Skeletal muscle satellite cell (primary cell): Measurements from ENCODE around the gene GRIK2.

ENCODE experiments used
- H3K27me3 ChIP-seq: 2 replicates; pipeline ENCODE4 v1.7.0; 2013; ENCODE audit warnings: low read length; ENCODE audit not compliant: control insufficient read depth, insufficient read depth
- H3K36me3 ChIP-seq: 2 replicates; pipeline ENCODE4 v1.7.0; 2013; ENCODE audit warnings: mild to moderate bottlenecking, control low read depth, low read length; ENCODE audit not compliant: insufficient read depth
- H3K4me1 ChIP-seq: 2 replicates; pipeline ENCODE4 v1.7.0; 2013; ENCODE audit warnings: low read length; ENCODE audit not compliant: control insufficient read depth, insufficient read depth
- H3K4me2 ChIP-seq: 2 replicates; pipeline ENCODE4 v1.7.0; 2013; ENCODE audit warnings: mild to moderate bottlenecking, low read length
- H3K4me3 ChIP-seq: 2 replicates; pipeline ENCODE4 v1.7.0; 2013; ENCODE audit warnings: low read length
- H3K9ac ChIP-seq: 2 replicates; pipeline ENCODE4 v1.7.0; 2013; ENCODE audit warnings: mild to moderate bottlenecking, low read depth, low read length, moderate library complexity
- H3K9me3 ChIP-seq: replicated peaks from 2 replicates; pipeline ENCODE4 v1.7.0; 2013; ENCODE audit warnings: mild to moderate bottlenecking, control low read depth, low read length

The GRIK2 gene

GRCh38 chr6:101513181-101513580 is 119.7 kb downstream of the GRIK2 start:
- H3K36me3 ChIP-seq = no peaks in the 10 kb centered on the region
- H3K4me3 ChIP-seq = no peak overlapping the region
- H3K27me3 ChIP-seq = no peaks in the 10 kb centered on the region
- no peak overlapping the region for H3K4me2 ChIP-seq
- no peak overlapping the region for H3K9ac ChIP-seq
- no peaks in the 10 kb centered on the region for H3K4me1 ChIP-seq
- no peaks in the 10 kb centered on the region for H3K9me3 ChIP-seq

GRCh38 chr6:101516578-101516977 is 123.1 kb downstream of the GRIK2 start:
- Histone ChIP-seq H3K9me3 (no peaks in the 10 kb centered on the region), H3K36me3 (no peaks in the 10 kb centered on the region), H3K27me3 (no peaks in the 10 kb centered on the region), H3K9ac (no peak overlapping the region), H3K4me1 (no peaks in the 10 kb centered on the region), H3K4me3 (no peak overlapping the region), H3K4me2 (no peak overlapping the region)

- Histone ChIP-seq H3K9me3 (no peaks in the 10 kb centered on the region), H3K9ac (no peak overlapping the region), H3K4me3 (no peak overlapping the region), H3K27me3 (no peaks in the 10 kb centered on the region), H3K36me3 (no peaks in the 10 kb centered on the region), H3K4me2 (no peak overlapping the region), H3K4me1 (no peaks in the 10 kb centered on the region)
Measured at GRCh38 chr6:101517632-101518031, 124.1 kb downstream of the GRIK2 start.

- Histone ChIP-seq H3K9ac (no peak overlapping the region), H3K9me3 (no peaks in the 10 kb centered on the region), H3K4me3 (no peak overlapping the region), H3K36me3 (no peaks in the 10 kb centered on the region), H3K4me2 (no peak overlapping the region), H3K27me3 (no peaks in the 10 kb centered on the region), H3K4me1 (no peaks in the 10 kb centered on the region)
Measured at GRCh38 chr6:101522254-101522653, 128.7 kb downstream of the GRIK2 start.

- H3K9ac ChIP-seq = no peak overlapping the region
- H3K9me3 ChIP-seq = no peaks in the 10 kb centered on the region
- H3K27me3 ChIP-seq = no peaks in the 10 kb centered on the region
- no peaks in the 10 kb centered on the region for H3K36me3 ChIP-seq
- no peak overlapping the region for H3K4me3 ChIP-seq
- no peaks in the 10 kb centered on the region for H3K4me1 ChIP-seq
- H3K4me2 ChIP-seq = no peak overlapping the region
Measured at GRCh38 chr6:101527467-101527866, 134.0 kb downstream of the GRIK2 start.

GRCh38 chr6:101528801-101529200 is 135.3 kb downstream of the GRIK2 start:
- H3K4me3 ChIP-seq = no peak overlapping the region
- no peaks in the 10 kb centered on the region for H3K36me3 ChIP-seq
- H3K27me3 ChIP-seq = no peaks in the 10 kb centered on the region

GRCh38 chr6:101531538-101531937 is 138.0 kb downstream of the GRIK2 start:
- Histone ChIP-seq H3K4me3 (no peak overlapping the region), H3K4me1 (peaks cover 5% of the 10 kb centered on the region), H3K9ac (no peak overlapping the region), H3K36me3 (no peaks in the 10 kb centered on the region), H3K4me2 (no peak overlapping the region), H3K9me3 (no peaks in the 10 kb centered on the region), H3K27me3 (no peaks in the 10 kb centered on the region)

More at GRCh38 chr6:101528801-101529200, 135.3 kb downstream of the GRIK2 start:
- no peaks in the 10 kb centered on the region for H3K9me3 ChIP-seq
- H3K4me1 ChIP-seq = no peaks in the 10 kb centered on the region
- no peak overlapping the region for H3K4me2 ChIP-seq
- H3K9ac ChIP-seq = no peak overlapping the region

GRCh38 chr6:101534386-101534785 is 140.9 kb downstream of the GRIK2 start:
- Histone ChIP-seq H3K9ac (no peak overlapping the region), H3K36me3 (no peaks in the 10 kb centered on the region), H3K4me2 (no peak overlapping the region), H3K4me3 (no peak overlapping the region), H3K9me3 (no peaks in the 10 kb centered on the region), H3K4me1 (peaks cover 18% of the 10 kb centered on the region), H3K27me3 (no peaks in the 10 kb centered on the region)

GRCh38 chr6:101534821-101535220 is 141.3 kb downstream of the GRIK2 start:
- Histone ChIP-seq H3K36me3 (no peaks in the 10 kb centered on the region), H3K9ac (no peak overlapping the region), H3K4me2 (no peak overlapping the region), H3K27me3 (no peaks in the 10 kb centered on the region), H3K4me3 (no peak overlapping the region), H3K9me3 (no peaks in the 10 kb centered on the region), H3K4me1 (peaks cover 22% of the 10 kb centered on the region)

- no peaks in the 10 kb centered on the region for H3K36me3 ChIP-seq
- peaks cover 27% of the 10 kb centered on the region for H3K4me1 ChIP-seq
- no peak overlapping the region for H3K4me2 ChIP-seq
- no peak overlapping the region for H3K4me3 ChIP-seq
- H3K9me3 ChIP-seq = no peaks in the 10 kb centered on the region
- no peaks in the 10 kb centered on the region for H3K27me3 ChIP-seq
- no peak overlapping the region for H3K9ac ChIP-seq
Measured at GRCh38 chr6:101537753-101538316, 144.3 kb downstream of the GRIK2 start.

GRCh38 chr6:101539510-101540245 is 146.2 kb downstream of the GRIK2 start:
- no peaks in the 10 kb centered on the region for H3K36me3 ChIP-seq
- H3K4me1 ChIP-seq = peaks cover 31% of the 10 kb centered on the region
- no peaks in the 10 kb centered on the region for H3K27me3 ChIP-seq
- H3K9me3 ChIP-seq = no peaks in the 10 kb centered on the region
- no peak overlapping the region for H3K4me3 ChIP-seq
- H3K9ac ChIP-seq = no peak overlapping the region
- H3K4me2 ChIP-seq = peak overlapping the region; percentile 46

GRCh38 chr6:101541894-101542293 is 148.4 kb downstream of the GRIK2 start:
- Histone ChIP-seq H3K27me3 (no peaks in the 10 kb centered on the region), H3K9me3 (no peaks in the 10 kb centered on the region), H3K4me3 (no peak overlapping the region), H3K4me2 (no peak overlapping the region), H3K9ac (no peak overlapping the region), H3K4me1 (peaks cover 46% of the 10 kb centered on the region), H3K36me3 (no peaks in the 10 kb centered on the region)
